ENCODE results near the gene VPS11. TPM values are rescaled to one million over a fixed set of nuclear protein-coding genes. Genes with fewer than 3 reads are reported as not detected.

The VPS11 gene
- polyA plus RNA-seq, 3 donors = 28.6 to 56.6 (median 43.3) TPM

- Mint-ChIP-seq H3K4me1 (peaks cover 16% of the 10 kb centered on the region), H3K27me3 (ENCODE audit: low read depth in 3 of 3) (no peaks in the 10 kb centered on the region), H3K36me3 (peaks cover 20 to 22% of the 10 kb centered on the region in 2 donors), H3K27ac (peak overlapping the region in 2 of 7 donors; percentile 13 to 63), H3K4me3 (peak overlapping the region; percentile 81 to 85), H3K9me3 (no peaks in the 10 kb centered on the region)
- Histone ChIP-seq H3K36me3 (replicated peaks in 1 of 2; ENCODE audit: control insufficient read depth in 1 of 2, insufficient read depth in 2 of 2, low read length in 2 of 2) (peaks cover 11 to 21% of the 10 kb centered on the region in 2 donors), H3K4me3 (replicated peaks in 1 of 3; ENCODE audit: low read depth in 2 of 3, low read length in 3 of 3) (peak overlapping the region in 1 of 3 experiments; percentile 97), H3K9ac (ENCODE audit: insufficient read depth, low read length, poor library complexity, severe bottlenecking) (peak overlapping the region; percentile 59), H3K4me2 (replicated peaks; ENCODE audit: extremely low read depth, low read length, poor library complexity, severe bottlenecking) (peak overlapping the region; percentile 99), H3K27ac (ENCODE audit: low read depth in 1 of 2, low read length in 2 of 2) (no peak overlapping the region), H2AFZ (ENCODE audit: insufficient read depth, low read depth, low read length, poor library complexity, severe bottlenecking) (peak overlapping the region; percentile 100), H3K9me3 (replicated peaks in 1 of 2; ENCODE audit: control insufficient read depth in 1 of 2, insufficient read depth in 1 of 2, low read length in 2 of 2) (no peaks in the 10 kb centered on the region), H3K27me3 (ENCODE audit: control insufficient read depth in 2 of 2, insufficient read depth in 2 of 2, low read length in 2 of 2) (no peaks in the 10 kb centered on the region), H3K79me2 (ENCODE audit: insufficient read depth, low read length) (peaks cover 3% of the 10 kb centered on the region), H3K4me1 (ENCODE audit: control insufficient read depth in 1 of 2, insufficient read depth in 2 of 2, low read length in 2 of 2) (peaks cover 8 to 15% of the 10 kb centered on the region in 2 donors), H4K20me1 (ENCODE audit: insufficient read depth, low read length) (no peaks in the 10 kb centered on the region)
- TF ChIP-seq CTCF (IDR thresholded peaks at IDR 0.05) = no peak
- WGBS (ENCODE audit: insufficient coverage) = 55% methylated on average over 7 of the region's 10 CpGs
- intact Hi-C loops (cut with micrococcal nuclease) = loop anchor here (1.0 to 5.0 kb wide), 3 partner anchors 9 to 32 kb away; partner anchors contain the start of genes CENATAC (in 1 of the 2) and HYOU1 (in 1 of the 2)
- no peak for DNase-seq
Observed at GRCh38 chr11:119029340-119030028, 38.1 kb upstream of the VPS11 start.

DNA sequence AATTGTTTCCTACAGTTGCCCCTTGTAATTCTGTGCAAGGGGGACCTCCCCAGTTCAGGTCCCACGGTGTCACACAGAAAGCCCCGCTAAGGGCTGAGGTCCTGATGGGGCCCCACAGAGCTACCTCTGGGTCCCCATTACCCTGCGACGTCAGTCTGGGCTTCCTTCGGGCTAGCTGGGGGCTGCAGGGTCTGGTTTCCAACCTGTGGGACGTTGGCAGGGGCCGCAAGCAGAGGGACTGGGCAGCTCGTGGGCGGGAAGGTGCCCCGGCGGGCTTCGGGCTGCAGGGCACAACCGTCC lies 37.6 kb upstream of the VPS11 start:
- H3K27me3 Mint-ChIP-seq (ENCODE audit: low read depth in 3 of 3) = no peaks in the 10 kb centered on the region
- WGBS (ENCODE audit: insufficient coverage) = 3% methylated on average over 13 of the region's 13 CpGs
- intact Hi-C loops (cut with micrococcal nuclease) = loop anchor here (1.0 to 5.0 kb wide), 3 partner anchors 10 to 33 kb away; partner anchors contain the start of genes CENATAC (in 1 of the 2) and HYOU1 (in 1 of the 2)
- Histone ChIP-seq H2AFZ (ENCODE audit: insufficient read depth, low read depth, low read length, poor library complexity, severe bottlenecking) (peak overlapping the region; percentile 100), H3K9me3 (replicated peaks in 1 of 2; ENCODE audit: control insufficient read depth in 1 of 2, insufficient read depth in 1 of 2, low read length in 2 of 2) (no peaks in the 10 kb centered on the region), H3K79me2 (ENCODE audit: insufficient read depth, low read length) (peaks cover 3% of the 10 kb centered on the region), H3K4me1 (ENCODE audit: control insufficient read depth in 1 of 2, insufficient read depth in 2 of 2, low read length in 2 of 2) (peaks cover 8 to 15% of the 10 kb centered on the region in 2 donors), H4K20me1 (ENCODE audit: insufficient read depth, low read length) (no peaks in the 10 kb centered on the region), H3K9ac (ENCODE audit: insufficient read depth, low read length, poor library complexity, severe bottlenecking) (peak overlapping the region; percentile 59), H3K4me3 (replicated peaks in 1 of 3; ENCODE audit: low read depth in 2 of 3, low read length in 3 of 3) (peak overlapping the region; percentile 76 to 97 (median 84)), H3K4me2 (replicated peaks; ENCODE audit: extremely low read depth, low read length, poor library complexity, severe bottlenecking) (peak overlapping the region; percentile 99), H3K27me3 (ENCODE audit: control insufficient read depth in 2 of 2, insufficient read depth in 2 of 2, low read length in 2 of 2) (no peaks in the 10 kb centered on the region), H3K36me3 (replicated peaks in 1 of 2; ENCODE audit: control insufficient read depth in 1 of 2, insufficient read depth in 2 of 2, low read length in 2 of 2) (peaks cover 6 to 16% of the 10 kb centered on the region in 2 donors), H3K27ac (ENCODE audit: low read depth in 1 of 2, low read length in 2 of 2) (no peak overlapping the region)
- H3K27ac Mint-ChIP-seq = peak overlapping the region in 1 of 7 donors; percentile 63
- no peak for TF ChIP-seq CTCF (IDR thresholded peaks at IDR 0.05)
- DNase-seq = no peak
- peak overlapping the region; percentile 81 to 85 for H3K4me3 Mint-ChIP-seq
- peaks cover 16% of the 10 kb centered on the region for H3K4me1 Mint-ChIP-seq
- peaks cover 16 to 17% of the 10 kb centered on the region in 2 donors for H3K36me3 Mint-ChIP-seq
- H3K9me3 Mint-ChIP-seq = no peaks in the 10 kb centered on the region

Measured in CD14-positive monocyte (primary cell).